ENCODE data around the gene EIF2B5.

The EIF2B5 gene

GRCh38 chr3:184164648-184165330 lies 29.6 kb downstream of the EIF2B5 start:
- Histone ChIP-seq H3K4me3 (ENCODE audit: low read depth, low read length) (no peak overlapping the region), H3K27me3 (ENCODE audit: control insufficient read depth, insufficient read depth, low read length) (no peaks in the 10 kb centered on the region), H3K36me3 (ENCODE audit: control insufficient read depth, insufficient read depth, low read length) (peaks cover 65% of the 10 kb centered on the region), H3K9me3 (ENCODE audit: control insufficient read depth, insufficient read depth, low read length) (no peaks in the 10 kb centered on the region), H3K9ac (ENCODE audit: low read depth, low read length) (no peak overlapping the region), H3K27ac (ENCODE audit: low read depth, low read length) (no peak overlapping the region), H3K4me1 (ENCODE audit: control insufficient read depth, insufficient read depth, low read length) (no peaks in the 10 kb centered on the region)

DNA sequence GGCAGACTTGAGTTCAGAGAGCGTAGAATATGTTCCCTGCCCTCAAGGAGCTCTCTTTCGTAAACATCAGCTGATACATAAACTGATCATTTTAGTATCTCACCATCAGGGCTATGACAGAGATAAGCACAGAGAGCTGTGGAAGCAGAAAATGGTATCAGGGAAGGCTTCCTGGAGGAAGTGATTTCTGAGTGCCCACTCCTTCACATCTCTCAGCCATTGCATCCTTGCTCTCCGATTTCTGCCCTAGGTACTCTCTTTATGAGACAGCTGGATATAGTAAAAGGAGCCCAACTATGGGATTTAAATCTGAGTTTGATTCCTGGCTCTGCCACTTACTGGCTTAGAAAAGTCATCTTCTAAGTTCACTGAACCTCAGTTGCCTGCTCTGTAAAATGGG lies 30.4 kb downstream of the EIF2B5 start:
- Histone ChIP-seq H3K9ac (ENCODE audit: low read depth, low read length) (no peak overlapping the region), H3K27me3 (ENCODE audit: control insufficient read depth, insufficient read depth, low read length) (no peaks in the 10 kb centered on the region), H3K4me1 (ENCODE audit: control insufficient read depth, insufficient read depth, low read length) (no peaks in the 10 kb centered on the region), H3K9me3 (ENCODE audit: control insufficient read depth, insufficient read depth, low read length) (no peaks in the 10 kb centered on the region), H3K27ac (ENCODE audit: low read depth, low read length) (no peak overlapping the region), H3K36me3 (ENCODE audit: control insufficient read depth, insufficient read depth, low read length) (peaks cover 71% of the 10 kb centered on the region), H3K4me3 (ENCODE audit: low read depth, low read length) (no peak overlapping the region)

DNA sequence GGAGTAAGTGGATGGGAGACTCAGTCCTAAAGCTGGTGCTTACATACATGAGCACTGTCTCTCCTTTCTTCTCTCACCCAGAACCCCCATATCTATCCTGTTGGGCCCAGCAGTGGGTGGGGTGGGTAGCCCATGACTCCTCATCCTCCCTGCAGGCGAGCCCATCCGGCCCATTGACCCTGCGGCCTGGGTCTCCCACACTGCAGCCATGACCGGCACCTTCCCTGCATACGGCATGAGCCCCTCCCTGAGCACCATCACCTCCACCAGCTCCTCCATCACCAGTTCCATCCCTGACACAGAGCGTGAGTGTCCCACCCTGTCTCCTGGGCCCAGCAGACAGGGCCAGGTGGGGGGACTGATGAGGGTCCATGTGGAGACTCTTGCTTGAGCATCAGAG lies 31.5 kb downstream of the EIF2B5 start:
- Histone ChIP-seq H3K36me3 (ENCODE audit: control insufficient read depth, insufficient read depth, low read length) (peaks cover 82% of the 10 kb centered on the region), H3K9ac (ENCODE audit: low read depth, low read length) (no peak overlapping the region), H3K4me3 (ENCODE audit: low read depth, low read length) (no peak overlapping the region), H3K4me1 (ENCODE audit: control insufficient read depth, insufficient read depth, low read length) (no peaks in the 10 kb centered on the region), H3K27ac (ENCODE audit: low read depth, low read length) (no peak overlapping the region), H3K9me3 (ENCODE audit: control insufficient read depth, insufficient read depth, low read length) (no peaks in the 10 kb centered on the region), H3K27me3 (ENCODE audit: control insufficient read depth, insufficient read depth, low read length) (no peaks in the 10 kb centered on the region)

DNA sequence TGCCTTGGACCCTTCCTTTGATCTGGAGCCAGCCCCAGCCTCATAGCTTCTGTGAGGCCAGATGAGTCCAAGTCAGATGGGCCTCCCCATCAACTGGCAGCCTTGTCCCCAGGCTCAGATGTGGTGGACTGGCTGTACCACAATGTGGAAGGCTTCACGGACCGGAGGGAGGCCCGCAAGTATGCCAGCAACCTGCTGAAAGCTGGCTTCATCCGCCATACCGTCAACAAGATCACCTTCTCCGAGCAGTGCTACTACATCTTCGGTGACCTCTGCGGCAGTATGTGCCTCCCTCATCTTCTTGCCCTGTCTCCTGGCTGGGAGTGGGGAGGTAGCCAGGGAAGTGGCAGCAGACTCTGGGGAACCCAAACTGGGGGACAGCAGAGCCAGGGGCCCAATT lies 32.6 kb downstream of the EIF2B5 start:
- H3K4me3 ChIP-seq (ENCODE audit: low read depth, low read length), result no peak overlapping the region
- no peak overlapping the region for H3K9ac ChIP-seq (ENCODE audit: low read depth, low read length)
- no peaks in the 10 kb centered on the region for H3K27me3 ChIP-seq (ENCODE audit: control insufficient read depth, insufficient read depth, low read length)
- peaks cover 86% of the 10 kb centered on the region for H3K36me3 ChIP-seq (ENCODE audit: control insufficient read depth, insufficient read depth, low read length)
- no peak overlapping the region for H3K27ac ChIP-seq (ENCODE audit: low read depth, low read length)
- H3K4me1 ChIP-seq (ENCODE audit: control insufficient read depth, insufficient read depth, low read length), result no peaks in the 10 kb centered on the region
- H3K9me3 ChIP-seq (ENCODE audit: control insufficient read depth, insufficient read depth, low read length), result no peaks in the 10 kb centered on the region

- Histone ChIP-seq H3K9me3 (ENCODE audit: control insufficient read depth, insufficient read depth, low read length) (no peaks in the 10 kb centered on the region), H3K4me3 (ENCODE audit: low read depth, low read length) (no peak overlapping the region), H3K4me1 (ENCODE audit: control insufficient read depth, insufficient read depth, low read length) (no peaks in the 10 kb centered on the region), H3K27ac (ENCODE audit: low read depth, low read length) (no peak overlapping the region), H3K27me3 (ENCODE audit: control insufficient read depth, insufficient read depth, low read length) (no peaks in the 10 kb centered on the region), H3K36me3 (ENCODE audit: control insufficient read depth, insufficient read depth, low read length) (peaks cover 81% of the 10 kb centered on the region), H3K9ac (ENCODE audit: low read depth, low read length) (no peak overlapping the region)
These were observed 33.4 kb downstream of the EIF2B5 start for GRCh38 chr3:184168363-184169120.

- H3K4me3 ChIP-seq (ENCODE audit: low read depth, low read length), result no peak overlapping the region
- no peaks in the 10 kb centered on the region for H3K4me1 ChIP-seq (ENCODE audit: control insufficient read depth, insufficient read depth, low read length)
- no peaks in the 10 kb centered on the region for H3K27me3 ChIP-seq (ENCODE audit: control insufficient read depth, insufficient read depth, low read length)
- no peaks in the 10 kb centered on the region for H3K9me3 ChIP-seq (ENCODE audit: control insufficient read depth, insufficient read depth, low read length)
- no peak overlapping the region for H3K9ac ChIP-seq (ENCODE audit: low read depth, low read length)
- no peak overlapping the region for H3K27ac ChIP-seq (ENCODE audit: low read depth, low read length)
- H3K36me3 ChIP-seq (ENCODE audit: control insufficient read depth, insufficient read depth, low read length), result peaks cover 65% of the 10 kb centered on the region
These were observed 35.0 kb downstream of the EIF2B5 start for GRCh38 chr3:184169896-184170875.

DNA sequence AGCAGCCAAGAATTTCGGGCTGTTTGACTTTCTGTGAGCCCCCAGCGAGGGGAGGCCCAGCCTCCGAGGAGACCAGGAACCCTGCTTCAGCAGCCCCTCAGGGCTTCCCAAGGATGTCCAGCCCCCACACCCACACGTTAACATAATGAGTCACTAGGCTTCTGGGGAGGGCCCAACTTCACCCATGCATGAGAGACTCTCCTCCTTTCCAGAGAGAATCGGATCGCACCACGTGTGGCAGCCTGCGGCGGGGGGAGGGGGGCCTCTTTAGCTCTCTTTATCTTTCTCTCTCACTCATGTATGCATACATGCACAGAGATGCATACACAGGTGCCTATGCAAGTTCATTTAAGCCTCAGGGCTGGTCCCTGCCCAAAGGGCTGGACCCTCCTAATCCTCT lies 36.4 kb downstream of the EIF2B5 start:
- H3K27me3 ChIP-seq (ENCODE audit: control insufficient read depth, insufficient read depth, low read length), result no peaks in the 10 kb centered on the region
- H3K36me3 ChIP-seq (ENCODE audit: control insufficient read depth, insufficient read depth, low read length), result peaks cover 51% of the 10 kb centered on the region
- peak overlapping the region; percentile 39 for H3K27ac ChIP-seq (ENCODE audit: low read depth, low read length)
- H3K9ac ChIP-seq (ENCODE audit: low read depth, low read length), result no peak overlapping the region
- no peak overlapping the region for H3K4me3 ChIP-seq (ENCODE audit: low read depth, low read length)
- H3K4me1 ChIP-seq (ENCODE audit: control insufficient read depth, insufficient read depth, low read length), result peaks cover 1% of the 10 kb centered on the region
- no peaks in the 10 kb centered on the region for H3K9me3 ChIP-seq (ENCODE audit: control insufficient read depth, insufficient read depth, low read length)

DNA sequence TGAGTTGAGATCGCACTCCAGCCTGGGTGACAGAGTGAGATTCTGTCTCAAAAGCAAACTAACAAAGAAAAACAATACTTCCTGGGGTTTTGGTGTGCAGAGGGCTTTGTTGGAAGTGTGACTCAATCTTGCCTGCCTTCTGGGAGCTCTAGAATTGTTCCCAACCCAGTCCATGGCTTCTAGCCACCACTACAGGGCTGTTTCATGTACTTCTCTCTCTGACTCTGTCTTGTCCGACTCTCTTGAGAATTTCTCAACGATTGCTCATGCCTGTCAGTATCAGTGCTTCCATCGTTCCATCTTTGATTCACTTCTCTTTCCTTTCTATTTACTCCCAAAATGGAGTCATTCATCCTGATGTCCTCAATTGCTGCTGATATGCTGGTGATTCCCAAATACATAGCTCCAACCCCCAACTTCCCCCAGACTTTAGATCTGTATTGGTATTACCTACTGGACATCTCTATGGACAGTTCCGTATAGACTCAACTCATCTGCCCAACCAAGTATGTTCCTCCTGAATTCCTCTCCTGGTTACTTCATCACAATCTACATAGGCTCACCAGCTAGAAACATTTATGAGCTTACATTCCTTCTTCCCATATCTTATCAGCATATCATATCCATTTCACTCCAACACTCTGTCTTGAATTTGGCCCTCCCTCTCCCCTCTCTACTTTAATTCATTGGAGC lies 37.7 kb downstream of the EIF2B5 start:
- Histone ChIP-seq H3K9me3 (ENCODE audit: control insufficient read depth, insufficient read depth, low read length) (no peaks in the 10 kb centered on the region), H3K9ac (ENCODE audit: low read depth, low read length) (no peak overlapping the region), H3K27me3 (ENCODE audit: control insufficient read depth, insufficient read depth, low read length) (no peaks in the 10 kb centered on the region), H3K36me3 (ENCODE audit: control insufficient read depth, insufficient read depth, low read length) (peaks cover 49% of the 10 kb centered on the region), H3K4me1 (ENCODE audit: control insufficient read depth, insufficient read depth, low read length) (peaks cover 14% of the 10 kb centered on the region), H3K27ac (ENCODE audit: low read depth, low read length) (no peak overlapping the region), H3K4me3 (ENCODE audit: low read depth, low read length) (no peak overlapping the region)

DNA sequence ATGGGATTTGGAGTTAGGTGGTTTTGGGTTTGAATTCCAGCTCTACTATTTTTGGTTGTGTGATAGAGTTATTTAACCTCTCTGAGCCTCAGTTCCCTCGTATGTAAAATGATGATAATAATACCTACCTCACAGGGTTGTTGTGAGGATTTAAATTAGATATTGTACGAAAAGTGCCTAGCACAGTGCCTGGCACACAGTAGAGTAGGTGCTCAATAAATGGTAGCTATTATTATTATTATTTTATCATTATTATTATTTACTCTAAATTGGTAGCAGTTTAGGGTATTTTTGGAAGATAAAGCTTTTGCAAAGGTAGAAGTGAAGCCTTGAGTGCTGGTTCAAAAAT lies 38.2 kb downstream of the EIF2B5 start:
- Histone ChIP-seq H3K9me3 (ENCODE audit: control insufficient read depth, insufficient read depth, low read length) (no peaks in the 10 kb centered on the region), H3K27ac (ENCODE audit: low read depth, low read length) (no peak overlapping the region), H3K4me1 (ENCODE audit: control insufficient read depth, insufficient read depth, low read length) (peaks cover 15% of the 10 kb centered on the region), H3K9ac (ENCODE audit: low read depth, low read length) (no peak overlapping the region), H3K36me3 (ENCODE audit: control insufficient read depth, insufficient read depth, low read length) (peaks cover 49% of the 10 kb centered on the region), H3K4me3 (ENCODE audit: low read depth, low read length) (no peak overlapping the region), H3K27me3 (ENCODE audit: control insufficient read depth, insufficient read depth, low read length) (no peaks in the 10 kb centered on the region)

DNA sequence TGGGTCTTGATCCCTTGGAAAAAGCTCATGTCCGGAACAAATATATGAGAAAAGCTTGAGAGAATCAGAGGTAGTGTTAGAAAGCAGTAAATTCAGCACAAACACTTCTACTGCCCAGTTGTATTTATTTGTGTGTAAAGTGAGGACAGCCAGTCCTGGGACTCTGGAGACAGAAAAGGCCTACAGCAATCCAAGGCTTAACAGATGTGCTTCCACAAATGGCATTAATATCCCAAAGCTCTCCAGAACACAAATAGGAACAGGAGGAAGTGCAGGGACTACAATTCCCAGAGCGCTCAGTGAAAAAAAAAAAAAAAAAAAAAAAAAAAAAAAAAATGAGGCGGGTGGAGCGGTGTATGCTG lies 39.1 kb downstream of the EIF2B5 start:
- no peaks in the 10 kb centered on the region for H3K9me3 ChIP-seq (ENCODE audit: control insufficient read depth, insufficient read depth, low read length)
- H3K4me1 ChIP-seq (ENCODE audit: control insufficient read depth, insufficient read depth, low read length), result peaks cover 15% of the 10 kb centered on the region
- peak overlapping the region; percentile 46 for H3K27ac ChIP-seq (ENCODE audit: low read depth, low read length)
- no peak overlapping the region for H3K4me3 ChIP-seq (ENCODE audit: low read depth, low read length)
- H3K36me3 ChIP-seq (ENCODE audit: control insufficient read depth, insufficient read depth, low read length), result peaks cover 50% of the 10 kb centered on the region
- H3K9ac ChIP-seq (ENCODE audit: low read depth, low read length), result no peak overlapping the region
- no peaks in the 10 kb centered on the region for H3K27me3 ChIP-seq (ENCODE audit: control insufficient read depth, insufficient read depth, low read length)
